Kidney (tissue), 14 donors: ENCODE results near the gene AIMP1. TPM values are rescaled to one million over a fixed set of nuclear protein-coding genes. Genes with fewer than 3 reads are reported as not detected.

Source experiments
- DNase-seq, 5 donors: peaks; one replicate each; pipeline ENCODE4 v3.0.0-alpha.2; 2013 to 2020
- FAIRE-seq: peaks from 2 replicates; lab custom pipeline; 2012; peaks lifted over from hg19 to GRCh38; lab: Jason Lieb, UNC
- H3K27ac ChIP-seq, 2 donors: one replicate each; pipeline ENCODE4 v1.7.0; 2013; ENCODE audit warnings: low read depth in 2 of 2, low read length in 2 of 2, inconsistent platforms in 1 of 2
- H3K27me3 ChIP-seq: one replicate; pipeline ENCODE4 v1.7.1; 2013; ENCODE audit warnings: low read length, inconsistent platforms; ENCODE audit not compliant: control insufficient read depth, insufficient read depth
- H3K36me3 ChIP-seq, 3 donors: one replicate each; pipeline versions ENCODE4 v1.7.0 to v1.7.1; 2013; ENCODE audit warnings: low read length in 3 of 3, control low read depth in 1 of 3, inconsistent platforms in 1 of 3; ENCODE audit not compliant: insufficient read depth in 3 of 3, control insufficient read depth in 2 of 3
- H3K4me1 ChIP-seq, 3 donors: one replicate each; pipeline versions ENCODE4 v1.7.0 to v1.7.1; 2013; ENCODE audit warnings: low read length in 3 of 3, inconsistent platforms in 1 of 3, low read depth in 1 of 3; ENCODE audit not compliant: control insufficient read depth in 2 of 3, insufficient read depth in 2 of 3
- H3K4me3 ChIP-seq, 3 donors: one replicate each; pipeline versions ENCODE4 v1.7.0 to v1.8.1; 2013; ENCODE audit warnings: low read length in 3 of 3, control low read depth in 1 of 3, inconsistent platforms in 1 of 3
- H3K9ac ChIP-seq, 3 donors: one replicate each; pipeline versions ENCODE4 v1.7.0 to v1.7.1; 2013; ENCODE audit warnings: low read length in 3 of 3, control low read depth in 1 of 3, inconsistent platforms in 1 of 3
- H3K9me3 ChIP-seq, 3 donors: one replicate each; pipeline versions ENCODE4 v1.7.0 to v1.7.1; 2013; ENCODE audit warnings: low read length in 3 of 3, control low read depth in 1 of 3, inconsistent platforms in 1 of 3; ENCODE audit not compliant: control insufficient read depth in 2 of 3, insufficient read depth in 1 of 3
- intact Hi-C: fragments of 100-400 bp; cut with DNase I; formaldehyde crosslinking; loops from one replicate; pipeline ENCODE4 v1.11.1; 2022
- polyA plus RNA-seq: library from polyadenylated mRNA; stranded (reverse); fragments of 350-450 nt; fragmentation: Illumina TruSeq; extraction: RNeasy Lipid Tissue Mini Kit (QIAGEN cat#74804); gene quantifications from one replicate; pipeline ENCODE4 v1.2.3, GENCODE V29; 2014; ENCODE audit warnings: low read depth, low replicate concordance; ENCODE audit not compliant: insufficient read depth
- total RNA-seq: library from RNA; stranded (reverse); fragmentation: NEBNext Ultra II Directional; extraction: Animal tissue kit (Norgen Biotek cat#: 25700); gene quantifications from one replicate; pipeline ENCODE4 v1.2.1, GENCODE V29; 2021
- TF ChIP-seq, protein P1 (sequence below): IDR thresholded peaks from 3 replicates; pipeline ENCODE4 v1.5.1; 2012; ENCODE audit warnings: mild to moderate bottlenecking, moderate library complexity, borderline replicate concordance; ENCODE audit not compliant: insufficient read depth; ENCODE audit errors: extremely low read depth
- donor health status: control.
- donor health status: control.
- donor health status: control.
- donor health status: control.
- donor health status: control.
- donor health status: DM: yes; HTN: yes; CAD: no.
- donor health status: Normal renal cell carcinoma (clear cell type).

Gene AIMP1
- total and polyA plus RNA-seq, 2 donors from 2014 or later = 43.3 to 47.1 TPM

DNA sequence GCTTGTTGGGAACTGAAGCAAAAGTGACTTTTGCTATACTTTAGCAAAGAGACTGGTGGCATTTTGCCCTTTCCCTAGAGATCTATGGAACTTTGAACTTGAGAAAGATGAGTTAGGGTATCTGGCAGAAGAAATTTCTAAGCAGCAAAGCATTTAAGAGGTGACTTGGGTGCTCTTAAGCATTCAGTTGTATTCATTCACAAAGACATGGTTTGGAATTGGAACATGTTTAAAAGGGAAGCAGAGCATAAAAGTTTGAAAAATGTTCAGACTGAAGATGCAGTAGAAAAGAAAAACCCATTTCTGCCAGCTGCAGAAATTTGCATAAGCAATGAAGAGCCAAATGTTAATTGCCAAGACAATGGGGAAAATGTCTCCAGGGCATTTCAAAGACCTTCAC is 21.6 kb downstream of the AIMP1 start:
- peaks cover 7 to 26% (median 11%) of the 10 kb centered on the region in 3 donors for H3K36me3 ChIP-seq
- no peaks in the 10 kb centered on the region for H3K27me3 ChIP-seq
- FAIRE-seq (no peak), DNase-seq (no peak)
- peaks cover 0 to 4% (median 1%) of the 10 kb centered on the region in 3 donors for H3K9me3 ChIP-seq
- intact Hi-C loops = no loop called here
- H3K27ac ChIP-seq = no peak overlapping the region
- no peaks in the 10 kb centered on the region for H3K4me1 ChIP-seq
- TF ChIP-seq, protein P1, sequence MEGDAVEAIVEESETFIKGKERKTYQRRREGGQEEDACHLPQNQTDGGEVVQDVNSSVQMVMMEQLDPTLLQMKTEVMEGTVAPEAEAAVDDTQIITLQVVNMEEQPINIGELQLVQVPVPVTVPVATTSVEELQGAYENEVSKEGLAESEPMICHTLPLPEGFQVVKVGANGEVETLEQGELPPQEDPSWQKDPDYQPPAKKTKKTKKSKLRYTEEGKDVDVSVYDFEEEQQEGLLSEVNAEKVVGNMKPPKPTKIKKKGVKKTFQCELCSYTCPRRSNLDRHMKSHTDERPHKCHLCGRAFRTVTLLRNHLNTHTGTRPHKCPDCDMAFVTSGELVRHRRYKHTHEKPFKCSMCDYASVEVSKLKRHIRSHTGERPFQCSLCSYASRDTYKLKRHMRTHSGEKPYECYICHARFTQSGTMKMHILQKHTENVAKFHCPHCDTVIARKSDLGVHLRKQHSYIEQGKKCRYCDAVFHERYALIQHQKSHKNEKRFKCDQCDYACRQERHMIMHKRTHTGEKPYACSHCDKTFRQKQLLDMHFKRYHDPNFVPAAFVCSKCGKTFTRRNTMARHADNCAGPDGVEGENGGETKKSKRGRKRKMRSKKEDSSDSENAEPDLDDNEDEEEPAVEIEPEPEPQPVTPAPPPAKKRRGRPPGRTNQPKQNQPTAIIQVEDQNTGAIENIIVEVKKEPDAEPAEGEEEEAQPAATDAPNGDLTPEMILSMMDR = no peak
- H3K9ac ChIP-seq = no peak overlapping the region
- no peak overlapping the region for H3K4me3 ChIP-seq

DNA sequence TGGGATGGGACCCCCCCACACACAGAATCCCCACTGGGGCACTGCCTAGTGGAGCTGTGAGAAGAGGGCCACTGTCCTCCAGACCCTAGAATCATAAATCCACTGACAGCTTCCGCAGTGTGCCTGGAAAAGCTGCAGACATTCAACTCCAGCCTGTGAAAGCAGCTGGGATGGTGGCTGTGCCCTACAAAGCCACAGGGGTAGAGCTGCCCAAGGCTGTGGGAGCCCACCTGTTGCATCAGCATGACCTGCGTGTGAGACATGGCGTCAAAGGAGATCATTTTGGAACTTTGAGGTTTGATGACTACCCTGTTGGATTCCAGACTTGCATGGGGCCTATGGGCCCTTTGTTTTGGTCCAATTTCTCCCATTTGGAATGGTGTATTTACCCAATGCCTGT is 22.3 kb downstream of the AIMP1 start:
- Histone ChIP-seq H3K27ac (no peak overlapping the region), H3K27me3 (no peaks in the 10 kb centered on the region), H3K9ac (no peak overlapping the region), H3K4me1 (no peaks in the 10 kb centered on the region), H3K4me3 (no peak overlapping the region), H3K36me3 (peaks cover 7 to 26% (median 9%) of the 10 kb centered on the region in 3 donors), H3K9me3 (peaks cover 0 to 4% (median 1%) of the 10 kb centered on the region in 3 donors)
- intact Hi-C loops = no loop called here
- TF ChIP-seq, protein P1 = no peak
- no peak for FAIRE-seq
- DNase-seq = no peak

DNA sequence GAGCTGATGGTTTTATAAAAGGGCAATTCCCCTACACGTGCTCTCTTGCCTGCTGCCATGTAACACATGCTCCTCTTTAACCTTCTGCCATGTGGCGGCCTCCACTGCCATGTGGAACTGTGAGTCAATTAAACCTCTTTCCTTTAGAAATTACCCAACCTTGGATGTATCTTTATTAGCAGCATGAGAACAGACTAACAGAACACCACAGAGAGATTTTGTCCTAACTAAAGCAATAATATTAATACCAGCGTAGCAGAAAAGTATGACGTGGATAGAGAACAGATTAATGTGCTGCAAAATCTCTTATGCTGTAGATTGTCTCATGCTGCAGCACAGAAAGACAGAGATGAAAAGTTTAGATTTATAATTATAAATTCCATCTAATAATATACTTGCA is 23.1 kb downstream of the AIMP1 start:
- intact Hi-C loops = no loop called here
- H3K9ac ChIP-seq = no peak overlapping the region
- FAIRE-seq = no peak

More for the DNA sequence above, 23.1 kb downstream of the AIMP1 start:
- Histone ChIP-seq H3K4me1 (no peaks in the 10 kb centered on the region), H3K9me3 (peaks cover 0 to 4% (median 1%) of the 10 kb centered on the region in 3 donors), H3K27ac (no peak overlapping the region), H3K4me3 (no peak overlapping the region), H3K27me3 (no peaks in the 10 kb centered on the region), H3K36me3 (peaks cover 7 to 26% (median 9%) of the 10 kb centered on the region in 3 donors)
- DNase-seq = no peak
- TF ChIP-seq, protein P1 = no peak
